Keratinocyte (primary cell): ENCODE data around the gene GLRX5.

Source experiments
- CTCF ChIP-seq, 3 experiments: IDR thresholded peaks in 1 of 3; conservative IDR thresholded peaks in 1 of 3; optimal IDR thresholded peaks in 1 of 3; 2 replicates in 2 of 3; 3 replicates in 1 of 3; pipeline versions ENCODE3 to v1.5.1; 2011; ENCODE audit warnings: low read length in 3 of 3, mild to moderate bottlenecking in 3 of 3, moderate library complexity in 2 of 3, control low read depth in 1 of 3, inconsistent platforms in 1 of 3; ENCODE audit not compliant: insufficient read depth in 2 of 3; ENCODE audit errors: extremely low read depth in 1 of 3
- EZH2 ChIP-seq: IDR thresholded peaks from one replicate; pipeline ENCODE4 v1.6.1; 2012; ENCODE audit warnings: inconsistent platforms, mild to moderate bottlenecking, low read length, moderate library complexity

GRCh38 chr14:95537298-95538089, 2.6 kb downstream of the GLRX5 start:
- no peak for TF ChIP-seq CTCF (optimal IDR thresholded peaks at IDR 0.05 in 1 of 3, IDR thresholded peaks at IDR 0.05 in 1 of 3, conservative IDR thresholded peaks at IDR 0.05 in 1 of 3; ENCODE audit: extremely low read depth in 1 of 3, insufficient read depth in 2 of 3, low read length in 3 of 3)
- no peak for TF ChIP-seq EZH2
